ENCODE data around the gene ZNF598. TPM values are rescaled to one million over a fixed set of nuclear protein-coding genes. Genes with fewer than 3 reads are reported as not detected.

ZNF598 gene
- total RNA-seq, 6 donors from 2014 or later: 20.1 to 62.8 (median 41.7) TPM

DNA sequence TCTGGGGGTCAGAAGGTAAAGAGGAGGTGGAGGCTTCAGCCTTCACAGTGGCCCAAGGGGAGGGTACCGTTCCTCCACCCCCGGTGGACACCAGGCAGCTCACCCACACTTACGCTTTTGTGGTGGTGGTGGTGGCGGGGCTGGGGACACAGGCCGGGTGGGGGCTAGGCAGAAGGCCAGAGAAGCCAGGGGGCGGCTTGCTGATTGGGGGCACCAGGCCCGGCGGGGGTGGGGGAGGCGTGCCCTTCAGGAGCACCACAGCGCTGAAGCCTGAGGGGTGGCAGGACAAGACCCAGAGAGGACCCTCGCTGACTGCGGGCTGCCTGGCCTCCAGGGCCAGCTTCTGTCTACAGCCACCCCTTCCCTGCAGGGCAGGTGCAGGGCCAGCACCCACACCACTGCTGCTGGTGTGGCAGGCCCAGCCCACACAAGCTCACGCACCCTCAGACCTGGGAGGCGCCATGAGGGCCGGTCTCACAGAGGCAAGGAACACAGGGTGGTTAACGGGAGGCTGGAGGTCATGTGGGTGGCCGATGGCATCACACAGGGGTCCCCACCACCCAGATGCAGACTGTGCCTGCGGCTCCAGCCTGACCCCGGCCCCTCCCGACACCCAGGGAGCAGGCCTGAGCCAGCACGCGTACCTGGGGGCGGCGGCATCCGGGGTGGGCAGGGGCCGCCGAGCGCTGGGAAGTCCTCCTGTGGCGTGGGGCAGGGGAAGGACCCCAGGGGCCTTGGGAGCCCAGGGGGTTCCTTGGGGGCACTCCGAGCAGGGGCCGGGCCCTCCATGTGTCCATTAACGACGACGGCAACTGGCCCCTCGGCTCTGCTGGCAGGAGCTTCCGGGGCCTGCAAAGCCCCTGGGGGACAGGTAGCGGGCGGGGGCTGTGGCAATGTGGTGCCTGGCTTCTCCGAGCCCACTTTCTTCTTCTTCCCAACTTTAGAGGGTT lies 10.5 kb downstream of the ZNF598 start:
- no peak for ATAC-seq (ENCODE audit: low FRiP score in 2 of 2)
- peak overlapping the region in 1 of 4 donors; percentile 48 for H3K27ac ChIP-seq
- TF ChIP-seq POLR2AphosphoS5 (IDR thresholded peaks at IDR 0.05): no peak
- no peak for TF ChIP-seq EP300 (IDR thresholded peaks at IDR 0.05)
- no peak for TF ChIP-seq POLR2A (IDR thresholded peaks at IDR 0.05)
- 91 to 93% methylated on average over 18 to 34 of the region's 39 CpGs for WGBS, 2 donors
- H3K27me3 ChIP-seq: no peaks in the 10 kb centered on the region
- peaks cover 6 to 9% (median 8%) of the 10 kb centered on the region in 4 donors for H3K4me1 ChIP-seq
- no peak overlapping the region for H3K4me3 ChIP-seq
- H3K9me3 ChIP-seq: no peaks in the 10 kb centered on the region
- DNase-seq: peak in 1 of 2 donors; percentile 78
- H3K36me3 ChIP-seq: peaks cover 30 to 70% (median 59%) of the 10 kb centered on the region in 4 donors

DNA sequence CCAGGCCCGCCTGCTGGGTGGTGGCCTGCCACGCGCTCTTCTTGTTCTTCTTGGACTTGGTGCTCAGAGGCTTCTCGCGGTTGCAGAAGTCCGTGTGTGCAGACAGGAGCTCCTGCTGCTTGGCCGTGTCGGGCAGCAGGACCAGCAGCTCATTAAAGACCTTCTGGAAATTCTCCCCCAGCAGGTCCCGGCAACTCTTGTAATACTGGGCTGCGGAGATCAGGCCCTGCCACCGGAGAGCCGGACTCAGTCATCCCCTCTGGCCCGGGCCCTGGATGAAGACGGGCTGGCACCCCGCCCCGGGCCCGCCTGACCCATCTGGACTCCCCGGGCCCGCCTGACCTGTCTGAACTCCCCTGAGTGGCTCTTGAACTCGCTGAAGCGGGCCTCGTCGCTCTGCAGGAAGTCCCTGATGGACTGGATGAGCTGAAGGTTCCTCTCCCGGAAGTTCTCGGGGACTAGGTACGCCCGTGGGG lies 11.2 kb downstream of the ZNF598 start:
- H3K36me3 ChIP-seq: peaks cover 30 to 68% (median 59%) of the 10 kb centered on the region in 4 donors
- ATAC-seq (ENCODE audit: low FRiP score in 2 of 2) (no peak), DNase-seq (peak in 1 of 2 donors; percentile 81)
- TF ChIP-seq POLR2AphosphoS5 (IDR thresholded peaks at IDR 0.05): no peak
- no peak for TF ChIP-seq POLR2A (IDR thresholded peaks at IDR 0.05)
- TF ChIP-seq, protein P1, sequence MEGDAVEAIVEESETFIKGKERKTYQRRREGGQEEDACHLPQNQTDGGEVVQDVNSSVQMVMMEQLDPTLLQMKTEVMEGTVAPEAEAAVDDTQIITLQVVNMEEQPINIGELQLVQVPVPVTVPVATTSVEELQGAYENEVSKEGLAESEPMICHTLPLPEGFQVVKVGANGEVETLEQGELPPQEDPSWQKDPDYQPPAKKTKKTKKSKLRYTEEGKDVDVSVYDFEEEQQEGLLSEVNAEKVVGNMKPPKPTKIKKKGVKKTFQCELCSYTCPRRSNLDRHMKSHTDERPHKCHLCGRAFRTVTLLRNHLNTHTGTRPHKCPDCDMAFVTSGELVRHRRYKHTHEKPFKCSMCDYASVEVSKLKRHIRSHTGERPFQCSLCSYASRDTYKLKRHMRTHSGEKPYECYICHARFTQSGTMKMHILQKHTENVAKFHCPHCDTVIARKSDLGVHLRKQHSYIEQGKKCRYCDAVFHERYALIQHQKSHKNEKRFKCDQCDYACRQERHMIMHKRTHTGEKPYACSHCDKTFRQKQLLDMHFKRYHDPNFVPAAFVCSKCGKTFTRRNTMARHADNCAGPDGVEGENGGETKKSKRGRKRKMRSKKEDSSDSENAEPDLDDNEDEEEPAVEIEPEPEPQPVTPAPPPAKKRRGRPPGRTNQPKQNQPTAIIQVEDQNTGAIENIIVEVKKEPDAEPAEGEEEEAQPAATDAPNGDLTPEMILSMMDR (IDR thresholded peaks at IDR 0.05): no peak
- TF ChIP-seq EP300 (IDR thresholded peaks at IDR 0.05): no peak
- no peaks in the 10 kb centered on the region for H3K9me3 ChIP-seq
- whole genome bisulfite sequencing, 2 donors: 93 to 100% methylated on average over 2 to 26 of the region's 27 CpGs
- no peaks in the 10 kb centered on the region for H3K27me3 ChIP-seq
- H3K4me3 ChIP-seq: no peak overlapping the region
- H3K4me1 ChIP-seq: peaks cover 0 to 1% (median under 1%) of the 10 kb centered on the region in 4 donors
- H3K27ac ChIP-seq: peak overlapping the region in 1 of 4 donors; percentile 48

DNA sequence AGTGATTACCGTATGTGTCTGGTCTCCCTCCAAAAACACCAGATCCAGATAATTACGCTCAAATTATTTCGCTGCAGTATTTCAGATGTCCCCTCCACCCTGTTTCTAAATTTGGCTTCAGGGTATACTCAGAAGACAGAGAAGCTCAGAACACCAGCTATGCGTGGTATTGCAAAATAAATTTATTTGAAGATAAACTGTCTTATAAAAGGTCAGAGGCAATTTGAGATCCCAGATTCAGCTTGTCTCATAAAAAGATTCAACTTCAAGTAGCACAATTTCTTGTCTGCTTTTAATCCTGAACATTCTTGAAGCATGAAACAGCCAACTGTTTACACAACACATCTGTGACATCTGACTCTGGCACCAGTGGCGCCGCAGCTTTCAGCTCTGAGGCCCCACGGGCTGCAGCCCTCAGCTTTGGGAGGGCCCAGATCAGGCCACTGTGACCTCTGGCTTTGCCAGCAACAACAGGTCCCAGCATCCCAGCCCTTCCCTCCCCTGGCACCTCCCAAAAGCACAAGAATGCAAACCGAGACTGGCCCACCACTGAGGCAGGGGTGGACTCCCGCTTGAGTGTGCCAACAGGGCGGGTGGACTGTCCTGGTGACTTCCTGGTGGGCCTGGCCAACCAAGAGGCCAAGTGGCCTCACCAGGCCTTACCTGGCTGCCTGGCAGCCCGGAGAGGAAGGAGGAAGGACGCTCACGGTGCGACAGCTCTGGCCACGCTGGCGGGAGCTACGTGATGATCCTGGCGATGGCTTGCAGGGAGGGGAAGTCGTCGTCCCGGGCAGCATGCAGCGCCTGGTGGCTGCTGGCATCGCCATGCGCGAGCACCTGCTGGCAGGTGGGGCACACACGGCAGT lies 11.9 kb downstream of the ZNF598 start:
- no peaks in the 10 kb centered on the region for H3K27me3 ChIP-seq
- H3K9me3 ChIP-seq: peaks cover 0 to under 1% (median 0%) of the 10 kb centered on the region in 4 donors
- H3K36me3 ChIP-seq: peaks cover 27 to 62% (median 53%) of the 10 kb centered on the region in 4 donors
- WGBS, 2 donors: 90 to 91% methylated on average over 22 to 26 of the region's 26 CpGs
- DNase-seq (peak in 1 of 2 donors; percentile 78), ATAC-seq (ENCODE audit: low FRiP score in 2 of 2) (peak in 1 of 2 donors; percentile 40)
- H3K4me3 ChIP-seq: no peak overlapping the region
- H3K4me1 ChIP-seq: peaks cover 0 to 2% (median under 1%) of the 10 kb centered on the region in 4 donors
- TF ChIP-seq, protein P1 (IDR thresholded peaks at IDR 0.05): no peak
- TF ChIP-seq POLR2AphosphoS5 (IDR thresholded peaks at IDR 0.05) (no peak), EP300 (IDR thresholded peaks at IDR 0.05) (no peak), POLR2A (IDR thresholded peaks at IDR 0.05) (no peak)
- peak overlapping the region in 1 of 4 donors; percentile 48 for H3K27ac ChIP-seq

DNA sequence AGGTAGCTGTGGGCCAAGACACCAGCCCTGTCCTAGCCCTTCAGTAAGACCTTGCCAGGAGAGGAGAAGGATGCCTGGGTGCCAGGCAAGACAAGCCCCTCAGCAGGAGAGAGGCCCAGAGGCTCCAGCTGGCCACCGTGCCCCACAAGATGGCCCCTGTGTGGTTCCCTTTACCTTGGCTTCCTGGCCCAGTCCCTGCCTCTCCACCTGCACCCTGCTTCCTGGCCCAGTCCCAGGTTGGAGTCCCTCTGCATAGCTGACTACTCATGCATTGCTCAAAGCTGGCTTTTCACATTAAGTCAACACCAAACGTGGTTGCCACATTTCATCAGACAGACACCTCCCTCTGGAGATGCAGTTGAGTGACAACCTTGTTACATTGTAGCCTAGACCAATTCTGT lies 15.9 kb downstream of the ZNF598 start:
- H3K36me3 ChIP-seq: peaks cover 6 to 22% (median 14%) of the 10 kb centered on the region in 4 donors
- DNase-seq: peak; percentile 55 to 57
- no peak overlapping the region for H3K27ac ChIP-seq
- WGBS, 2 donors: 57 to 63% methylated on average over 2 of the region's 2 CpGs
- no peak for ATAC-seq (ENCODE audit: low FRiP score in 2 of 2)
- H3K27me3 ChIP-seq: peaks cover 0 to 30% (median 21%) of the 10 kb centered on the region in 4 donors
- H3K4me1 ChIP-seq: peaks cover 26 to 42% (median 29%) of the 10 kb centered on the region in 4 donors
- no peak overlapping the region for H3K4me3 ChIP-seq
- H3K9me3 ChIP-seq: peaks cover 0 to 8% (median 2%) of the 10 kb centered on the region in 4 donors
- TF ChIP-seq POLR2AphosphoS5 (IDR thresholded peaks at IDR 0.05): no peak
- no peak for TF ChIP-seq POLR2A (IDR thresholded peaks at IDR 0.05)
- TF ChIP-seq, protein P1 (IDR thresholded peaks at IDR 0.05): no peak
- no peak for TF ChIP-seq EP300 (IDR thresholded peaks at IDR 0.05)

Measured in upper lobe of left lung (tissue), 6 donors.